HepG2 (cell line): ENCODE measurements around the gene CDK11A. TPM values are rescaled to one million over a fixed set of nuclear protein-coding genes. Genes with fewer than 3 reads are reported as not detected.
A peak's percentile ranks its signal among the peaks of the same experiment; 100 is the strongest.

Experiments used
- ATAC-seq: fragments of 200-7000 bp; cut with Tn5 transposase; 3 replicates; pipeline ENCODE4 v1.9.1; 2020; ENCODE audit warnings: mild to moderate bottlenecking, moderate library complexity
- BruUV-seq: library from RNA; stranded (reverse); fragments of 400-500 nt; replicated peaks from 2 replicates; lab custom pipeline; 2021; lab: Mats Ljungman, UMichigan
- CTCF ChIA-PET: fragments of 300-600 bp; formaldehyde crosslinking; extraction: SDS; loops from one replicate; lab custom pipeline; 2021; ENCODE audit warnings: low total read pairs, inconsistent platforms, low intra/inter-chr PET ratio; lab: Yijun Ruan, JAX
- POLR2A ChIA-PET: fragments of 350-600 bp; sonication (Branson Sonifier 250); formaldehyde crosslinking; loops from one replicate; lab custom pipeline; 2020; ENCODE audit warnings: antibody characterized with exemption, inconsistent platforms; lab: Yijun Ruan, JAX
- DNase-seq: peaks from one replicate; pipeline ENCODE4 v3.0.0-alpha.2; 2015; ENCODE audit warnings: low spot score
- FAIRE-seq: peaks from 3 replicates; lab custom pipeline; 2011; peaks lifted over from hg19 to GRCh38; lab: Jason Lieb, UNC
- H2AFZ ChIP-seq: one replicate; pipeline ENCODE4 v1.6.1; 2011; ENCODE audit warnings: low read length, inconsistent platforms
- H3K27ac ChIP-seq: fragments of 300-600 bp; 3 replicates; pipeline ENCODE4 v1.8.0; 2011; ENCODE audit warnings: mixed run types, mild to moderate bottlenecking, mixed read lengths, low read length, inconsistent platforms; ENCODE audit not compliant: insufficient read depth; ENCODE audit errors: extremely low read length
- H3K27me3 ChIP-seq, 2 experiments: fragments of 200-600 bp in 1 of 2; 2 replicates in 1 of 2; 3 replicates in 1 of 2; pipeline versions ENCODE4 v1.6.0 to v1.8.0; 2011; ENCODE audit warnings: low read length in 2 of 2, mild to moderate bottlenecking in 2 of 2, moderate library complexity in 2 of 2, inconsistent platforms in 1 of 2; ENCODE audit not compliant: insufficient read depth in 2 of 2, control insufficient read depth in 1 of 2
- H3K36me3 ChIP-seq, 2 experiments: fragments of 200-600 bp in 1 of 2; replicated peaks in 1 of 2; 2 replicates in 1 of 2; 3 replicates in 1 of 2; pipeline versions ENCODE4 v1.5.1 to v1.8.0; 2011; ENCODE audit warnings: low read length in 2 of 2, inconsistent platforms in 1 of 2; ENCODE audit not compliant: insufficient read depth in 2 of 2, control insufficient read depth in 1 of 2
- H3K4me1 ChIP-seq: 2 replicates; pipeline ENCODE4 v1.5.1; 2012; ENCODE audit warnings: low read length, inconsistent platforms; ENCODE audit not compliant: insufficient read depth
- H3K4me2 ChIP-seq: 2 replicates; pipeline ENCODE4 v1.6.0; 2011; ENCODE audit warnings: low read depth, low read length, inconsistent platforms
- H3K4me3 ChIP-seq, 3 experiments: fragments of 200-600 bp in 1 of 3; sonication (generic), shearing (Covaris generic) in 1 of 3; replicated peaks in 1 of 3; 2 replicates each; pipeline ENCODE4 v1.5.1; 2011 to 2016; ENCODE audit warnings: low read length in 3 of 3, inconsistent platforms in 2 of 3, low read depth in 2 of 3, mild to moderate bottlenecking in 2 of 3, control low read depth in 1 of 3, mixed read lengths in 1 of 3; ENCODE audit not compliant: insufficient read depth in 1 of 3
- H3K79me2 ChIP-seq: one replicate; pipeline ENCODE4 v1.6.1; 2011; ENCODE audit warnings: low read length, inconsistent platforms; ENCODE audit not compliant: insufficient read depth
- H3K9ac ChIP-seq: 2 replicates; pipeline ENCODE4 v1.6.0; 2011; ENCODE audit warnings: mild to moderate bottlenecking, low read depth, low read length, inconsistent platforms; ENCODE audit not compliant: insufficient read depth
- H3K9me3 ChIP-seq: 2 replicates; pipeline ENCODE4 v1.5.1; 2012; ENCODE audit warnings: mild to moderate bottlenecking, low read length
- H4K20me1 ChIP-seq: 2 replicates; pipeline ENCODE4 v1.6.0; 2011; ENCODE audit warnings: inconsistent platforms, mild to moderate bottlenecking, low read length, moderate library complexity; ENCODE audit not compliant: insufficient read depth
- AGO2 ChIP-seq: fragments of 200-400 bp; formaldehyde crosslinking; optimal IDR thresholded peaks from 2 replicates; pipeline ENCODE3; 2017; ENCODE audit warnings: mild to moderate bottlenecking, low read depth, low read length, moderate library complexity
- HNRNPH1 ChIP-seq: fragments of 200-400 bp; formaldehyde crosslinking; optimal IDR thresholded peaks from 2 replicates; pipeline ENCODE3; 2017; ENCODE audit warnings: mild to moderate bottlenecking, low read depth, low read length
- NCOA5 ChIP-seq: sonication (generic); formaldehyde crosslinking; IDR thresholded peaks from 2 replicates; pipeline ENCODE4 v1.4.0; 2020; ENCODE audit warnings: missing genetic modification reagents
- NFE2 ChIP-seq: sonication (generic); formaldehyde crosslinking; IDR thresholded peaks from 2 replicates; pipeline ENCODE4 v1.4.0; 2020; ENCODE audit warnings: missing genetic modification reagents
- NKX3-1 ChIP-seq: sonication (generic); formaldehyde crosslinking; IDR thresholded peaks from 2 replicates; pipeline ENCODE4 v1.5.0; 2020; ENCODE audit warnings: missing genetic modification reagents
- ONECUT2 ChIP-seq: sonication (generic); formaldehyde crosslinking; IDR thresholded peaks from 2 replicates; pipeline ENCODE4 v1.4.0; 2020; ENCODE audit warnings: missing genetic modification reagents
- PHF20 ChIP-seq: sonication (generic); formaldehyde crosslinking; IDR thresholded peaks from 2 replicates; pipeline ENCODE4 v1.5.0; 2020; ENCODE audit warnings: mild to moderate bottlenecking, missing genetic modification reagents
- RBAK ChIP-seq: sonication (generic); formaldehyde crosslinking; IDR thresholded peaks from 2 replicates; pipeline ENCODE4 v1.5.1; 2020; ENCODE audit warnings: mild to moderate bottlenecking, missing genetic modification reagents
- REXO4 ChIP-seq: sonication (generic); formaldehyde crosslinking; IDR thresholded peaks from 2 replicates; pipeline ENCODE4 v1.8.0; 2022; ENCODE audit warnings: missing genetic modification reagents, mild to moderate bottlenecking, borderline replicate concordance
- TAF1 ChIP-seq: sonication (generic); formaldehyde crosslinking; IDR thresholded peaks from 2 replicates; pipeline ENCODE4 v1.4.0; 2020; ENCODE audit warnings: missing genetic modification reagents
- TGIF2 ChIP-seq: IDR thresholded peaks from 2 replicates; pipeline ENCODE4 v1.6.1; 2016; ENCODE audit warnings: control low read depth, missing compliant biosample characterization
- ZNF296 ChIP-seq: sonication (generic); formaldehyde crosslinking; conservative IDR thresholded peaks from 2 replicates; pipeline ENCODE4 v1.5.0; 2020; ENCODE audit warnings: mild to moderate bottlenecking, missing genetic modification reagents
- ZNF558 ChIP-seq: sonication (generic); formaldehyde crosslinking; IDR thresholded peaks from 2 replicates; pipeline ENCODE4 v1.9.0; 2022; ENCODE audit warnings: mild to moderate bottlenecking, missing genetic modification reagents, borderline replicate concordance
- ZNF790 ChIP-seq: sonication (generic); formaldehyde crosslinking; IDR thresholded peaks from 2 replicates; pipeline ENCODE4 v1.8.0; 2022; ENCODE audit warnings: missing genetic modification reagents, mild to moderate bottlenecking, borderline replicate concordance
- WGBS: methylation state at CpG from one replicate; pipeline ENCODE4 v1.1.6; 2017; ENCODE audit warnings: low lambda C conversion rate; 5-methylcytosine and 5-hydroxymethylcytosine counted together
- in situ Hi-C: cut with HindIII; loops from 2 replicates; pipeline ENCODE4 v1.10.0; 2017; ENCODE audit warnings: low pct_unique_long_range_greater_than_20kb; ENCODE audit not compliant: extremely low pct_ligation_motif_present
- intact Hi-C: fragments of 100-400 bp; cut with micrococcal nuclease; formaldehyde crosslinking; loops from one replicate; pipeline ENCODE4 v1.10.0; 2022; ENCODE audit not compliant: unreplicated experiment
- polyA plus RNA-seq, 8 experiments: library from polyadenylated mRNA; depleted of rRNA in 3 of 8; stranded (reverse) in 7 of 8; unstranded in 1 of 8; fragments of >200 nt; fragmentation: Illumina TruSeq in 4 of 8; extraction: Trizol in 4 of 8; gene quantifications; 2 replicates each; pipeline versions ENCODE4 v1.2.1 to v1.2.3, GENCODE V29; 2011 to 2016; ENCODE audit warnings: low read depth in 4 of 8, missing spikeins in 1 of 8, mixed read lengths in 1 of 8; ENCODE audit not compliant: insufficient read depth in 1 of 8
- total RNA-seq, 5 experiments: library from RNA; depleted of rRNA; stranded (reverse); fragments of >200 nt; fragmentation: Illumina TruSeq; extraction: Trizol; gene quantifications; 2 replicates each; pipeline ENCODE4 v1.2.3, GENCODE V29; 2016; ENCODE audit warnings: low read depth in 1 of 5
- TF ChIP-seq, protein P1 (sequence below): sonication (generic); formaldehyde crosslinking; IDR thresholded peaks from 2 replicates; pipeline ENCODE4 v1.4.0; 2020; ENCODE audit warnings: mild to moderate bottlenecking, missing genetic modification reagents
- TF ChIP-seq, protein P2 (sequence below): sonication (generic); formaldehyde crosslinking; IDR thresholded peaks from 2 replicates; pipeline ENCODE4 v1.5.1; 2020; ENCODE audit warnings: mild to moderate bottlenecking, moderate library complexity, missing genetic modification reagents
- TF ChIP-seq, protein P3 (sequence below): fragments of 450-650 bp; IDR thresholded peaks from 2 replicates; pipeline ENCODE4 v1.6.1; 2016

CDK11A gene
- total and polyA plus RNA-seq, 2 of the 13 experiments (the other 11 are each of a cell fraction or from before 2014, with no cell fraction given): 11.2 to 17.9 TPM

DNA sequence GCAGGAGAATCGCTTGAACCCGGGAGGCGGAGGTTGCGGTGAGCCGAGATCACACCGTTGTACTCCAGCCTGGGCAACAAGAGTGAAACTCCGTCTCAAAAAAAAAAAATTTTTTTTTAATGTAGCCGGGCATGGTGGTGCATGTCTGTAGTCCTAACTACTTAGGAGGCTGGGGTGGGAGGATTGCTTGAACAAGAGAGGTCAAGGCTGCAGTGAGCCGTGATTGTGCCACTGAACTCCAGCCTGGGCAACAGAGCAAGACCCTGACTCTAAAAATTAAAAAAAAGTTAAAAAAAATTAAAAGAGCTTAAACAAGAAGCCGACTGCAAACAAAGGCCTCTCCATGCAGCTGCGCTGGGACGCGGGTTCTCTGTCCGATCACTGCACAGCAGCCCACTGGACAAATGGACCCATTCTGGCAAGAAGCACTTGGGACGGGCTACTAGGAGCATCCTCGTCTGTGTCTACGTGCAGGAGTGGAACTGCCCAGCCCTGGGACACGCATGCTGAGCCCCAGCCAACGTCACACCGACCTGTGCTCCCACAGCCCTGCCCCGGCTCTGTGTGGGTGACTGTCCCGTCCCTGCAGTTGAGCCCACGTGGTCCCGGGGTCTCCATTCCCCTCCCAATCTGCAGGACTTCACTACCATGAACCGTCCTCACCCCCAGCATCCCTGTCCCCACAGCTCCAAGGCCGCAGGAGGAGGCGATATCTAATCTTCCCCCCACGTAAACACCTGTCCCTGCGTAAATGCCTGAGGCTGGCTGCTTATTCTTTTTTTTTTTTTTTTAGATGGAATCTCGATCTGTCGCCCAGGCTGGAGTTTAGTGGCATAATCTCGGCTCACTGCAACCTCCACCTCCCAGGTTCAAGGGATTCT, 43.9 kb downstream of the CDK11A start:
- CTCF ChIA-PET: no interaction called here
- BruUV-seq: no TSS peak
- H3K4me2 ChIP-seq: peak overlapping the region; percentile 31; the same call in 1 of the 2 replicates
- H3K27ac ChIP-seq: peak overlapping the region; percentile 53
- H3K4me3 ChIP-seq: peak overlapping the region in 1 of 3 experiments; percentile 14; a peak in 1 of 6 replicates
- ATAC-seq: no peak
- no peak overlapping the region for H3K9ac ChIP-seq
- intact Hi-C loops (no loop called here), in situ Hi-C loops (no loop called here)
- no peak for FAIRE-seq
- no peak overlapping the region for H2AFZ ChIP-seq
- 84% methylated on average over 32 of the region's 32 CpGs for WGBS
- peaks cover 9% of the 10 kb centered on the region for H3K79me2 ChIP-seq
- H3K4me1 ChIP-seq: peaks cover 55% of the 10 kb centered on the region
- POLR2A ChIA-PET: interaction anchor here (0.7 kb wide), 1 partner anchor 11 kb away, joined by 3 read pairs; no protein-coding TSS in a partner anchor
- H3K9me3 ChIP-seq: no peaks in the 10 kb centered on the region
- H3K27me3 ChIP-seq: no peaks in the 10 kb centered on the region
- H4K20me1 ChIP-seq: no peaks in the 10 kb centered on the region; the same call in 1 of the 2 replicates
- H3K36me3 ChIP-seq: no peaks in the 10 kb centered on the region; a peak in 1 of 5 replicates
- DNase-seq: no peak
- no peak for TF ChIP-seq NKX3-1
- TF ChIP-seq TAF1: no peak
- TF ChIP-seq RBAK: no peak
- TF ChIP-seq REXO4 (CRISPR knock-in tag): no peak
- TF ChIP-seq, protein P1, sequence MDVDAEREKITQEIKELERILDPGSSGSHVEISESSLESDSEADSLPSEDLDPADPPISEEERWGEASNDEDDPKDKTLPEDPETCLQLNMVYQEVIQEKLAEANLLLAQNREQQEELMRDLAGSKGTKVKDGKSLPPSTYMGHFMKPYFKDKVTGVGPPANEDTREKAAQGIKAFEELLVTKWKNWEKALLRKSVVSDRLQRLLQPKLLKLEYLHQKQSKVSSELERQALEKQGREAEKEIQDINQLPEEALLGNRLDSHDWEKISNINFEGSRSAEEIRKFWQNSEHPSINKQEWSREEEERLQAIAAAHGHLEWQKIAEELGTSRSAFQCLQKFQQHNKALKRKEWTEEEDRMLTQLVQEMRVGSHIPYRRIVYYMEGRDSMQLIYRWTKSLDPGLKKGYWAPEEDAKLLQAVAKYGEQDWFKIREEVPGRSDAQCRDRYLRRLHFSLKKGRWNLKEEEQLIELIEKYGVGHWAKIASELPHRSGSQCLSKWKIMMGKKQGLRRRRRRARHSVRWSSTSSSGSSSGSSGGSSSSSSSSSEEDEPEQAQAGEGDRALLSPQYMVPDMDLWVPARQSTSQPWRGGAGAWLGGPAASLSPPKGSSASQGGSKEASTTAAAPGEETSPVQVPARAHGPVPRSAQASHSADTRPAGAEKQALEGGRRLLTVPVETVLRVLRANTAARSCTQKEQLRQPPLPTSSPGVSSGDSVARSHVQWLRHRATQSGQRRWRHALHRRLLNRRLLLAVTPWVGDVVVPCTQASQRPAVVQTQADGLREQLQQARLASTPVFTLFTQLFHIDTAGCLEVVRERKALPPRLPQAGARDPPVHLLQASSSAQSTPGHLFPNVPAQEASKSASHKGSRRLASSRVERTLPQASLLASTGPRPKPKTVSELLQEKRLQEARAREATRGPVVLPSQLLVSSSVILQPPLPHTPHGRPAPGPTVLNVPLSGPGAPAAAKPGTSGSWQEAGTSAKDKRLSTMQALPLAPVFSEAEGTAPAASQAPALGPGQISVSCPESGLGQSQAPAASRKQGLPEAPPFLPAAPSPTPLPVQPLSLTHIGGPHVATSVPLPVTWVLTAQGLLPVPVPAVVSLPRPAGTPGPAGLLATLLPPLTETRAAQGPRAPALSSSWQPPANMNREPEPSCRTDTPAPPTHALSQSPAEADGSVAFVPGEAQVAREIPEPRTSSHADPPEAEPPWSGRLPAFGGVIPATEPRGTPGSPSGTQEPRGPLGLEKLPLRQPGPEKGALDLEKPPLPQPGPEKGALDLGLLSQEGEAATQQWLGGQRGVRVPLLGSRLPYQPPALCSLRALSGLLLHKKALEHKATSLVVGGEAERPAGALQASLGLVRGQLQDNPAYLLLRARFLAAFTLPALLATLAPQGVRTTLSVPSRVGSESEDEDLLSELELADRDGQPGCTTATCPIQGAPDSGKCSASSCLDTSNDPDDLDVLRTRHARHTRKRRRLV (CRISPR knock-in tag): no peak
- TF ChIP-seq AGO2: peak; percentile 48
- TF ChIP-seq ZNF296 (CRISPR knock-in tag): no peak
- no peak for TF ChIP-seq ZNF790 (CRISPR knock-in tag)
- no peak for TF ChIP-seq ONECUT2 (CRISPR knock-in tag)
- TF ChIP-seq TGIF2 (CRISPR knock-in tag): no peak
- TF ChIP-seq PHF20 (CRISPR knock-in tag): no peak
- TF ChIP-seq, protein P2, sequence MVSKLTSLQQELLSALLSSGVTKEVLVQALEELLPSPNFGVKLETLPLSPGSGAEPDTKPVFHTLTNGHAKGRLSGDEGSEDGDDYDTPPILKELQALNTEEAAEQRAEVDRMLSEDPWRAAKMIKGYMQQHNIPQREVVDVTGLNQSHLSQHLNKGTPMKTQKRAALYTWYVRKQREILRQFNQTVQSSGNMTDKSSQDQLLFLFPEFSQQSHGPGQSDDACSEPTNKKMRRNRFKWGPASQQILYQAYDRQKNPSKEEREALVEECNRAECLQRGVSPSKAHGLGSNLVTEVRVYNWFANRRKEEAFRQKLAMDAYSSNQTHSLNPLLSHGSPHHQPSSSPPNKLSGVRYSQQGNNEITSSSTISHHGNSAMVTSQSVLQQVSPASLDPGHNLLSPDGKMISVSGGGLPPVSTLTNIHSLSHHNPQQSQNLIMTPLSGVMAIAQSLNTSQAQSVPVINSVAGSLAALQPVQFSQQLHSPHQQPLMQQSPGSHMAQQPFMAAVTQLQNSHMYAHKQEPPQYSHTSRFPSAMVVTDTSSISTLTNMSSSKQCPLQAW (CRISPR knock-in tag): no peak
- TF ChIP-seq, protein P3, sequence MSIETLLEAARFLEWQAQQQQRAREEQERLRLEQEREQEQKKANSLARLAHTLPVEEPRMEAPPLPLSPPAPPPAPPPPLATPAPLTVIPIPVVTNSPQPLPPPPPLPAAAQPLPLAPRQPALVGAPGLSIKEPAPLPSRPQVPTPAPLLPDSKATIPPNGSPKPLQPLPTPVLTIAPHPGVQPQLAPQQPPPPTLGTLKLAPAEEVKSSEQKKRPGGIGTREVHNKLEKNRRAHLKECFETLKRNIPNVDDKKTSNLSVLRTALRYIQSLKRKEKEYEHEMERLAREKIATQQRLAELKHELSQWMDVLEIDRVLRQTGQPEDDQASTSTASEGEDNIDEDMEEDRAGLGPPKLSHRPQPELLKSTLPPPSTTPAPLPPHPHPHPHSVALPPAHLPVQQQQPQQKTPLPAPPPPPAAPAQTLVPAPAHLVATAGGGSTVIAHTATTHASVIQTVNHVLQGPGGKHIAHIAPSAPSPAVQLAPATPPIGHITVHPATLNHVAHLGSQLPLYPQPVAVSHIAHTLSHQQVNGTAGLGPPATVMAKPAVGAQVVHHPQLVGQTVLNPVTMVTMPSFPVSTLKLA: no peak
- no peak for TF ChIP-seq NFE2 (CRISPR knock-in tag)
- no peak for TF ChIP-seq HNRNPH1
- TF ChIP-seq ZNF558 (CRISPR knock-in tag): no peak
- TF ChIP-seq NCOA5 (CRISPR knock-in tag): no peak
